ENCODE data around the gene CDYL. TPM values are rescaled to one million over a fixed set of nuclear protein-coding genes. Genes with fewer than 3 reads are reported as not detected.

CDYL gene
- total RNA-seq, 1 experiment from 2014 or later, result 26.8 TPM

DNA sequence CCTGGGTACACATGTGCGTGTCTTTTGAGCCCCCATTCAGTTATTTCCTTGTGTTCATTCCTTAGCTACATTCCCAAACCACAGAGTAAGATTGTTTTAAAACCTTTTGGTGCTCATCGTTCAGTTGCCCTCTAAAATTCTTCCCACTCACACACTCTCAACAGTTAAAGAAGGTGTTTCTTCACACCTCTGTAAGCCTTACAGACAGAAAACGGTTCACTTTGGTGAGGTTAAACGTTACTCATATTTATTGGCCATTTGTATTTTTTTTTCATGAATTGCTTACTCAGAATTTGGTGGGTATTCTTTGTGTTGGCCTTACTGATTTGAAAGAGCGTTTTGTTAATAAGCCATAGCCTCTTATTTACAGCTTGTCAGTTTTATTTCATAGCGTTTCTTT lies 97.7 kb downstream of the CDYL start:
- Histone ChIP-seq H3K4me3 (no peak overlapping the region), H3K27me3 (no peaks in the 10 kb centered on the region), H3K36me3 (no peaks in the 10 kb centered on the region), H3K9me3 (no peaks in the 10 kb centered on the region)
- DNase-seq, result no peak

GRCh38 chr6:4879741-4880275 lies 103.6 kb downstream of the CDYL start:
- no peaks in the 10 kb centered on the region for H3K27me3 ChIP-seq
- no peaks in the 10 kb centered on the region for H3K9me3 ChIP-seq
- no peaks in the 10 kb centered on the region for H3K36me3 ChIP-seq
- DNase-seq, result no peak
- no peak overlapping the region for H3K4me3 ChIP-seq

GRCh38 chr6:4880363-4880762 lies 104.2 kb downstream of the CDYL start:
- H3K4me3 ChIP-seq, result no peak overlapping the region
- DNase-seq, result no peak
- no peaks in the 10 kb centered on the region for H3K36me3 ChIP-seq
- no peaks in the 10 kb centered on the region for H3K9me3 ChIP-seq
- H3K27me3 ChIP-seq, result no peaks in the 10 kb centered on the region

- Histone ChIP-seq H3K27me3 (no peaks in the 10 kb centered on the region), H3K36me3 (no peaks in the 10 kb centered on the region), H3K9me3 (no peaks in the 10 kb centered on the region), H3K4me3 (no peak overlapping the region)
- DNase-seq, result no peak
Observed at GRCh38 chr6:4883298-4883697, 107.1 kb downstream of the CDYL start.

- H3K36me3 ChIP-seq, result no peaks in the 10 kb centered on the region
- no peak overlapping the region for H3K4me3 ChIP-seq
- no peak for DNase-seq
- H3K9me3 ChIP-seq, result no peaks in the 10 kb centered on the region
- no peaks in the 10 kb centered on the region for H3K27me3 ChIP-seq
Observed at GRCh38 chr6:4884646-4885340, 108.6 kb downstream of the CDYL start.

GRCh38 chr6:4885341-4885933 lies 109.2 kb downstream of the CDYL start:
- no peaks in the 10 kb centered on the region for H3K27me3 ChIP-seq
- H3K4me3 ChIP-seq, result no peak overlapping the region
- DNase-seq, result no peak
- H3K9me3 ChIP-seq, result no peaks in the 10 kb centered on the region
- no peaks in the 10 kb centered on the region for H3K36me3 ChIP-seq

GRCh38 chr6:4888841-4889240 lies 112.6 kb downstream of the CDYL start:
- H3K27me3 ChIP-seq, result no peaks in the 10 kb centered on the region
- H3K9me3 ChIP-seq, result no peaks in the 10 kb centered on the region
- no peaks in the 10 kb centered on the region for H3K36me3 ChIP-seq
- no peak for DNase-seq
- no peak overlapping the region for H3K4me3 ChIP-seq

DNA sequence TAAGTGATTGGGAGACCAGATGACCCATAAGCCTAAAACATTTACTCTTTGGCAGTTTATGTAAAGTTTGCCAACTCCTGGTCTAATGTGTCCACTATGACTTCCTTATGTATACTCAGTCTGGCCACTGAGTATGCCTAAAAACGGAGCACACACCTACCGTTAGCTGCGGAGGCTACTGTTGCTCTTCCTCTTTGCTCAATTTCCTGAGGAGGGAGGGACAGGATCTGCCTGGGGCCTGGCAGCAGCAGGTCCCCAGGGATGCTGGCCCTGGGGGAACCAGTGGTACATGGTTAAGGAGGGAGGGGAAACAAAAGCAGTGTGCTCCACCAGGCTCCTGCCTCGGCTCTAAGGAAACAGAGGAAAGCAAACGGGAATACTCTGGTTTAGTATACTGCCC lies 113.5 kb downstream of the CDYL start:
- no peak for DNase-seq
- H3K36me3 ChIP-seq, result no peaks in the 10 kb centered on the region
- no peak overlapping the region for H3K4me3 ChIP-seq
- H3K9me3 ChIP-seq, result no peaks in the 10 kb centered on the region
- H3K27me3 ChIP-seq, result no peaks in the 10 kb centered on the region

DNA sequence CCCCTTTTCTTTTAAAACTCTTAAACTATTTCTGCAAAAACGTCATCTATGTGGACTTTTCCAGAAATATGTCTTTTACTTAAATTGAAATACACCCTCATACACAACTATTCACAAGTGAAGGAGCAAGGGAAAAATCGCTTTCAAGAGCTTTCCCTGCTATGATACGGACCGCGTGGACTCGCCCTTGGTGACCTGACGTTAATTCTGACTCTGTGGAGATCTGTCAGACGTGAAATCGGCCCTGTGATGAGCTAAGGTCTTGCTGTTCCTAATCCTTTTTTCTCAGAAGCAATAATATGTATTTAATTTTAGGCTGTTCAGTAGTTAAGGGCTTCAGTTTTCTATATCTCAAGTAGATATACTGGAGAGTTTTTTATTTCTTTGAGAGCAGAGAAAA lies 114.0 kb downstream of the CDYL start:
- DNase-seq, result no peak
- Histone ChIP-seq H3K4me3 (no peak overlapping the region), H3K27me3 (no peaks in the 10 kb centered on the region), H3K36me3 (no peaks in the 10 kb centered on the region), H3K9me3 (no peaks in the 10 kb centered on the region)

DNA sequence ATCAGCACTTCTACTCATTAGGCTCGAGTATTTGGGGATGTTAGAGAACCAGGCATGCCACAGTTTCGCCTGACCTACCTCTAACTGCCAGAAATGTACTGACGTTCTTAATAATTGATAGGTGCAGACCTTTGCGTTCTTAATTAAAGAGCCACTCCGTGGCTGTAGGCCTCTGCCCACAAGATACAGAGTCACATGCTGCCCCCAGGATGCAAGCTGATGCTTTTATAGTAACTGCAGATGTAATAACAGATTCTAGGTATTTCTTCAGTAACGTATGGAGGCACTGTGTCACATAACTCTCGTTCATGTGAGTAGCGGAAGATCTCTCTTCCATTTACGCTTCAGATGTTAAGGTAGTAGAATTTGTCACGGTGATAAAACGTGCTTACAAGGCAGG lies 114.4 kb downstream of the CDYL start:
- Histone ChIP-seq H3K36me3 (no peaks in the 10 kb centered on the region), H3K4me3 (no peak overlapping the region), H3K27me3 (no peaks in the 10 kb centered on the region), H3K9me3 (no peaks in the 10 kb centered on the region)
- DNase-seq, result no peak

DNA sequence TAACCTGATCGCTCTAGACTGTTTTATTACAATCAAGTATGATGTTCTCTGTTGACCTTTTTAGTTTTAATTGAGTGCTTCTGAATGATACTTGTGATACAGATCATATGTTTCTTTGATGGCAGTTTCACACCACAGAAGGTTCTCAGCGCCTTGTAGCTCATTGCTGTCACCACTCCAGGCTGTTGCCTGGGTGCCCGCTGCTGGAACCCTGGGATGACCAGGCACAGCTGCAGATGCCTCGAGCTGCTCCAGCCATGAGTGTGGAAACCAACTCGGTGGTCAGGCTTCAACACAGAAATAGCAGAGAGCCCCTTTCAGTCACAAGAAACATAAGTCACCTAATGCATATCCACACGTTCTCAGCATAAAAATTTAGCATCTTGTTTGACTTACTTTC lies 114.9 kb downstream of the CDYL start:
- DNase-seq, result no peak
- no peaks in the 10 kb centered on the region for H3K36me3 ChIP-seq
- H3K9me3 ChIP-seq, result no peaks in the 10 kb centered on the region
- no peaks in the 10 kb centered on the region for H3K27me3 ChIP-seq
- H3K4me3 ChIP-seq, result no peak overlapping the region

- Histone ChIP-seq H3K27me3 (no peaks in the 10 kb centered on the region), H3K4me3 (no peak overlapping the region), H3K9me3 (no peaks in the 10 kb centered on the region), H3K36me3 (no peaks in the 10 kb centered on the region)
- no peak for DNase-seq
Observed at GRCh38 chr6:4892785-4893485, 116.7 kb downstream of the CDYL start.

GRCh38 chr6:4894049-4894448 lies 117.8 kb downstream of the CDYL start:
- H3K9me3 ChIP-seq, result no peaks in the 10 kb centered on the region
- no peak overlapping the region for H3K4me3 ChIP-seq
- H3K27me3 ChIP-seq, result no peaks in the 10 kb centered on the region
- DNase-seq, result no peak
- no peaks in the 10 kb centered on the region for H3K36me3 ChIP-seq

GRCh38 chr6:4895971-4896370 lies 119.8 kb downstream of the CDYL start:
- DNase-seq, result no peak
- H3K36me3 ChIP-seq, result no peaks in the 10 kb centered on the region
- H3K4me3 ChIP-seq, result no peak overlapping the region
- H3K9me3 ChIP-seq, result no peaks in the 10 kb centered on the region
- H3K27me3 ChIP-seq, result no peaks in the 10 kb centered on the region

- no peaks in the 10 kb centered on the region for H3K9me3 ChIP-seq
- H3K36me3 ChIP-seq, result no peaks in the 10 kb centered on the region
- DNase-seq, result no peak
- no peak overlapping the region for H3K4me3 ChIP-seq
- no peaks in the 10 kb centered on the region for H3K27me3 ChIP-seq
Observed at GRCh38 chr6:4896401-4896800, 120.2 kb downstream of the CDYL start.

- DNase-seq, result no peak
- H3K27me3 ChIP-seq, result no peaks in the 10 kb centered on the region
- H3K4me3 ChIP-seq, result no peak overlapping the region
- H3K9me3 ChIP-seq, result no peaks in the 10 kb centered on the region
- H3K36me3 ChIP-seq, result no peaks in the 10 kb centered on the region
Observed at GRCh38 chr6:4899249-4900034, 123.2 kb downstream of the CDYL start.

All from MG63 (cell line).